ENCODE measurements around the gene TPBGL.

The TPBGL gene

GRCh38 chr11:75233754-75234172, 6.8 kb upstream of the TPBGL start:
- no peak for TF ChIP-seq CTCF (IDR thresholded peaks at IDR 0.05; ENCODE audit: low read depth, low read length)
- no peak overlapping the region for H3K4me3 ChIP-seq (ENCODE audit: low read depth, low read length)

- H3K4me3 ChIP-seq (ENCODE audit: low read depth, low read length) = no peak overlapping the region
- TF ChIP-seq CTCF (IDR thresholded peaks at IDR 0.05; ENCODE audit: low read depth, low read length) = no peak
Measured at GRCh38 chr11:75236062-75236461, 4.5 kb upstream of the TPBGL start.

- TF ChIP-seq CTCF (IDR thresholded peaks at IDR 0.05; ENCODE audit: low read depth, low read length) = no peak
- no peak overlapping the region for H3K4me3 ChIP-seq (ENCODE audit: low read depth, low read length)
Measured at GRCh38 chr11:75237050-75237449, 3.5 kb upstream of the TPBGL start.

- no peak overlapping the region for H3K4me3 ChIP-seq (ENCODE audit: low read depth, low read length)
- TF ChIP-seq CTCF (IDR thresholded peaks at IDR 0.05; ENCODE audit: low read depth, low read length) = no peak
Measured at GRCh38 chr11:75238595-75239440, 1.8 kb upstream of the TPBGL start.

GRCh38 chr11:75239531-75240290, 863 bp upstream of the TPBGL start:
- H3K4me3 ChIP-seq (ENCODE audit: low read depth, low read length) = no peak overlapping the region
- no peak for TF ChIP-seq CTCF (IDR thresholded peaks at IDR 0.05; ENCODE audit: low read depth, low read length)

- TF ChIP-seq CTCF (IDR thresholded peaks at IDR 0.05; ENCODE audit: low read depth, low read length) = peak; percentile 36
- peak overlapping the region; percentile 42 for H3K4me3 ChIP-seq (ENCODE audit: low read depth, low read length)
Measured at GRCh38 chr11:75241036-75241905, 697 bp downstream of the TPBGL start.

All from WI38 (cell line).